LNCAP (cell line): ENCODE measurements around the gene ZBTB20.

Experiments
- TF ChIP-seq, protein P1 (sequence below): fragments of 450-650 bp; IDR thresholded peaks from 2 replicates; pipeline ENCODE4 v1.5.1; 2017; ENCODE audit warnings: mild to moderate bottlenecking

ZBTB20 gene

GRCh38 chr3:114841515-114841914 lies 305.6 kb downstream of the ZBTB20 start:
- TF ChIP-seq, protein P1, sequence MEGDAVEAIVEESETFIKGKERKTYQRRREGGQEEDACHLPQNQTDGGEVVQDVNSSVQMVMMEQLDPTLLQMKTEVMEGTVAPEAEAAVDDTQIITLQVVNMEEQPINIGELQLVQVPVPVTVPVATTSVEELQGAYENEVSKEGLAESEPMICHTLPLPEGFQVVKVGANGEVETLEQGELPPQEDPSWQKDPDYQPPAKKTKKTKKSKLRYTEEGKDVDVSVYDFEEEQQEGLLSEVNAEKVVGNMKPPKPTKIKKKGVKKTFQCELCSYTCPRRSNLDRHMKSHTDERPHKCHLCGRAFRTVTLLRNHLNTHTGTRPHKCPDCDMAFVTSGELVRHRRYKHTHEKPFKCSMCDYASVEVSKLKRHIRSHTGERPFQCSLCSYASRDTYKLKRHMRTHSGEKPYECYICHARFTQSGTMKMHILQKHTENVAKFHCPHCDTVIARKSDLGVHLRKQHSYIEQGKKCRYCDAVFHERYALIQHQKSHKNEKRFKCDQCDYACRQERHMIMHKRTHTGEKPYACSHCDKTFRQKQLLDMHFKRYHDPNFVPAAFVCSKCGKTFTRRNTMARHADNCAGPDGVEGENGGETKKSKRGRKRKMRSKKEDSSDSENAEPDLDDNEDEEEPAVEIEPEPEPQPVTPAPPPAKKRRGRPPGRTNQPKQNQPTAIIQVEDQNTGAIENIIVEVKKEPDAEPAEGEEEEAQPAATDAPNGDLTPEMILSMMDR: no peak

GRCh38 chr3:114839476-114839875 lies 307.6 kb downstream of the ZBTB20 start:
- TF ChIP-seq, protein P1: no peak

- TF ChIP-seq, protein P1: no peak
Measured at GRCh38 chr3:114838025-114838424, 309.1 kb downstream of the ZBTB20 start.

- TF ChIP-seq, protein P1: no peak
Measured at GRCh38 chr3:114834175-114834940, 312.7 kb downstream of the ZBTB20 start.

- TF ChIP-seq, protein P1: no peak
Measured at GRCh38 chr3:114831861-114832260, 315.2 kb downstream of the ZBTB20 start.

DNA sequence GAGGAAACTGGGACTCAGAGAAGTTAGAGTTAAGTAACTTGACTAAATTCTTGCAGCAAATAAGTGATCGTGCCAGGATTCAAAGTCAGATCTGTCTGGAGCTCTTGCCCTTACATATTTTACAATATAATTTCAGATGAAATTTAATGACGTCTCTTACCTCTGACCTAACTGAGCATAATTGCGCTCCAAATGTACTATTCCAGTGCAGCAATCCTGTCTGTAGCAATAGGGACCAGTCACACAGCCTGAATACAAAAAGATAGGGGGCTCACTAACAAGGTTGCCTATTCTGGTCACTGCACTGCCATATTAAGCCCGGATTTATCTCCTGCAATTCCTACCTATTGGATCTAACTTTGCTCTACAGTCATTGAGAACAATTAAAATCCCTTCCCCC lies 316.4 kb downstream of the ZBTB20 start:
- TF ChIP-seq, protein P1: no peak

DNA sequence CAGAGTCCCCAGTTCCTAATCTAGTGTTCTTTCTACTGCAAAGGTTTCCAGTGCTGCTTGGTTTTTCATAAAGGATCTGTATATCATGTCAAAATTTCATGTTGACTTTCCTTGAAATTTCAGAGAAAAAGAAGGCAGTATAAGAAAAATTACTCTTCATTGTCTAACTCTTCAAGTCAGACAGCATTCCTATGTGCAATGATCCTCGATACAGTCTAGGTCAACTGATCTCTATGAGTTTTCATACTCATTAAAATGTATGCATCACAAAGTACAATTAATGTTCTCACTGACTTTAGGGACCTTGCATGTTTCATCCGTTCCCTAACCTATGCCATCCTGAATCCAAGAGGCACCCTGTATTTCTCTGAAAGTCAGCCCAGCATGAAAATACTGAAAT lies 317.3 kb downstream of the ZBTB20 start:
- TF ChIP-seq, protein P1: no peak

DNA sequence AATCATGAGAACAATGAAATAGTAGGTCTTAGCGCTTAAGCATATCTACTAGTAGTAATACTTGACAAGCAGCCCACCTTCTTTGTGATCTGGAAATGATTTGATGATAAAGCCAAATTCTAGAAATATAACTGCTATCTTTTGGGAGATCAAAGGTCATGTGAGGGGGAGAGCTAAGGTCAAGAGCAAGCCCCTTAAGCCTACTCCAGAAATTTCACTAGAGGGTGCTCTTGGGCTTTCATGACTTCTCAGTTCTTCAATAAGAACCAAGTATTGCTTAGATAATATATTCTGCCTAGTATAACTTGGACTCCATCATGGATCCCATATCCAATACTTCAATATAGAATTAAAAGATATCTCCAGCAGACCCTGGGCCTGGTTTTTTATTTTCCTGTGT lies 319.6 kb downstream of the ZBTB20 start:
- TF ChIP-seq, protein P1: peak; percentile 85
